ENCODE measurements around the gene POLR2M.

The POLR2M gene

GRCh38 chr15:57741089-57741488 lies 34.6 kb downstream of the POLR2M start:
- no peak for DNase-seq

GRCh38 chr15:57743424-57743823 lies 36.9 kb downstream of the POLR2M start:
- no peak for DNase-seq

GRCh38 chr15:57746786-57747185 lies 40.3 kb downstream of the POLR2M start:
- DNase-seq, result no peak

GRCh38 chr15:57747206-57747896 lies 40.8 kb downstream of the POLR2M start:
- DNase-seq, result no peak

- no peak for DNase-seq
These were observed 44.8 kb downstream of the POLR2M start for GRCh38 chr15:57751177-57751800.

GRCh38 chr15:57752436-57752835 lies 45.9 kb downstream of the POLR2M start:
- no peak for DNase-seq

GRCh38 chr15:57752840-57753239 lies 46.3 kb downstream of the POLR2M start:
- no peak for DNase-seq

GRCh38 chr15:57756466-57756865 lies 50.0 kb downstream of the POLR2M start:
- no peak for DNase-seq

GRCh38 chr15:57758560-57758959 lies 52.0 kb downstream of the POLR2M start:
- no peak for DNase-seq

- no peak for DNase-seq
These were observed 55.0 kb downstream of the POLR2M start for GRCh38 chr15:57761562-57761961.

GRCh38 chr15:57762302-57762701 lies 55.8 kb downstream of the POLR2M start:
- no peak for DNase-seq

GRCh38 chr15:57763176-57763964 lies 56.9 kb downstream of the POLR2M start:
- no peak for DNase-seq
